ENCODE data around the gene LTA4H.

GRCh38 chr12:95976416-95976832, 59.0 kb downstream of the LTA4H start:
- TF ChIP-seq POLR2A (IDR thresholded peaks at IDR 0.05): no peak
- TF ChIP-seq EP300 (IDR thresholded peaks at IDR 0.05): no peak
- no peak for TF ChIP-seq CTCF (IDR thresholded peaks at IDR 0.05)
